GM13977 (cell line): ENCODE data around the gene ENAH.

Experiments
- DNase-seq: peaks from one replicate; pipeline ENCODE4 v3.0.0; 2012; ENCODE audit warnings: low spot score
- in situ Hi-C: fragments of 300-500 bp; cut with MboI; formaldehyde crosslinking; loops from one replicate; pipeline ENCODE4 v1.12.0; 2022; ENCODE audit warnings: low sequenced_read_pairs, low pct_unique_long_range_greater_than_20kb, mixed read lengths, inconsistent platforms; ENCODE audit not compliant: unreplicated experiment
- TF ChIP-seq, protein P1 (sequence below): IDR thresholded peaks from 2 replicates; pipeline ENCODE4 v1.5.1; 2012; ENCODE audit warnings: mild to moderate bottlenecking, control low read depth; ENCODE audit not compliant: insufficient read depth; ENCODE audit errors: extremely low read depth, missing control alignments

ENAH gene

GRCh38 chr1:225529726-225530125 is 123.2 kb downstream of the ENAH start:
- DNase-seq: no peak
- in situ Hi-C loops: no loop called here
- TF ChIP-seq, protein P1, sequence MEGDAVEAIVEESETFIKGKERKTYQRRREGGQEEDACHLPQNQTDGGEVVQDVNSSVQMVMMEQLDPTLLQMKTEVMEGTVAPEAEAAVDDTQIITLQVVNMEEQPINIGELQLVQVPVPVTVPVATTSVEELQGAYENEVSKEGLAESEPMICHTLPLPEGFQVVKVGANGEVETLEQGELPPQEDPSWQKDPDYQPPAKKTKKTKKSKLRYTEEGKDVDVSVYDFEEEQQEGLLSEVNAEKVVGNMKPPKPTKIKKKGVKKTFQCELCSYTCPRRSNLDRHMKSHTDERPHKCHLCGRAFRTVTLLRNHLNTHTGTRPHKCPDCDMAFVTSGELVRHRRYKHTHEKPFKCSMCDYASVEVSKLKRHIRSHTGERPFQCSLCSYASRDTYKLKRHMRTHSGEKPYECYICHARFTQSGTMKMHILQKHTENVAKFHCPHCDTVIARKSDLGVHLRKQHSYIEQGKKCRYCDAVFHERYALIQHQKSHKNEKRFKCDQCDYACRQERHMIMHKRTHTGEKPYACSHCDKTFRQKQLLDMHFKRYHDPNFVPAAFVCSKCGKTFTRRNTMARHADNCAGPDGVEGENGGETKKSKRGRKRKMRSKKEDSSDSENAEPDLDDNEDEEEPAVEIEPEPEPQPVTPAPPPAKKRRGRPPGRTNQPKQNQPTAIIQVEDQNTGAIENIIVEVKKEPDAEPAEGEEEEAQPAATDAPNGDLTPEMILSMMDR: no peak

GRCh38 chr1:225527575-225527974 is 125.3 kb downstream of the ENAH start:
- DNase-seq: no peak
- TF ChIP-seq, protein P1: no peak
- in situ Hi-C loops: no loop called here

DNA sequence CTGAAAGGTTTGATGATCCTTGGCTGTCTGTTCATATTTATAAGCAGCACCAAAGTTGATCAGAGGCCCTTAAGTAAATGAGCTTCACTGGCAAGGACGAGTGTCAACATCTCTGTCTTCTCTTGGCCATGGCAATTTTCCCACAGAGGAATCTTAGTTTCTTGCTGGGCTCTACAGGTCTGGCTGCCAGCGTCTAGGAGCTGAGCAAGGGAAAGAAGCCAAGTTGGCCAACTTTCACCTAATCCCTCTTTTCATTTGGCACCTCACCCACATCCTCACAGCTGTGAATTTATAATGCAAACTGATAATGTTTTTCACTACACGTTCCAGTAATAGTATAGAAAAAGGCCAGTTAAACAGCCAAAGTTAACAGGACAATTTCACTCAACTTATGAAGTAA is 126.0 kb downstream of the ENAH start:
- no peak for DNase-seq
- in situ Hi-C loops: no loop called here
- TF ChIP-seq, protein P1: no peak

- TF ChIP-seq, protein P1: no peak
- in situ Hi-C loops: no loop called here
- DNase-seq: no peak
Measured at GRCh38 chr1:225525377-225525776, 127.5 kb downstream of the ENAH start.

DNA sequence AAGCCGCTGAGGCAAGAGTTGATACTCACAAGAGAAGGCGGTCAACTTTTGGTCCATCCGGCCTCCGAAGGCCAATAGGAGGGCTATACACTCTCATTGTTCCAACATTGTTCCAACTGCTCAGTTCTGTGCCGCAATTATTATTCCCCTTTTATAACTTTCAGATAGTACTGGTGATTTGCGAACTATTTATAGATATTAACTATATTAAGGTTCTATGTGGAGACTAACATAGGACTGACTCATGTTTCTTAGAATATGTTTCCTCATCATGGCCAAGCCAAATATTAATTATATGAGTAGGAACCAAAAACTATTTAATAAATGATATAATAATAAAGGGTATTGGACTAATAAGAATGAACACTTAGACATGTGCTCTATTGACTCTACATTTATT is 128.4 kb downstream of the ENAH start:
- TF ChIP-seq, protein P1: no peak
- DNase-seq: no peak
- in situ Hi-C loops: no loop called here

DNA sequence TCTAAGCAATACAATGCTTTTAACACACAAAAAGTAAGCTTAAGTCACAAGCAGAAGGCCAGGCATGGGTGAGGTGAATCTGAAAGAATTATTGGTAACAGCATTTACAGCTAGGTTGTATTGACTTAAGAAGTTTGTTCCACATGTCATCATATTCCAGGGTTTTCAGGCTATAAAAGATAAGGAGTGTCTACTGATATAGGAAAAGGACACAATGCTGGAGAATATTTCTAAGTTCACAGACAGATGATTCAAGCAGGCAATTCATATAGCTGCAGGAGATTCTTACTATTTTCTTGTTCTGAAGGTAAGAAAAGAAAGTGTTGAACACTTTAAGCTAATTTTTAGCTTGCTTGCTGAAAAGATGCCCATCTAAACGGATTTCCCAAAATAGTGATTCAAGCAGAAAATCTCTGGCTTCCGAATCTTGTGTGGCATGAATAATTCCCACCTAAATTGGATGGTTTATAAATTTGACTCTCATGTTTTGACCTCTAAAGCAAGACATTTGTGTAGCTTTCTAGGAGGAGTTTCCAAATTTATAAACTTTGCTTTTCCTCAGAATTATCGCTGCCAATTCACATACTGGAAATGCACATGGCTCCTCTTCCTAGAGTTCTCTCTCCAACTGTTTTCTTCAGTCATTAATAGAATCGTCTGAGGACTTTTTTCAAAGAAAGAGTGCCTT is 129.5 kb downstream of the ENAH start:
- TF ChIP-seq, protein P1: no peak
- in situ Hi-C loops: no loop called here
- no peak for DNase-seq
